ENCODE measurements around the gene TRPV3. TPM values are rescaled to one million over a fixed set of nuclear protein-coding genes. Genes with fewer than 3 reads are reported as not detected.

Gene TRPV3
- total RNA-seq, 1 donor, result 1.5 TPM

DNA sequence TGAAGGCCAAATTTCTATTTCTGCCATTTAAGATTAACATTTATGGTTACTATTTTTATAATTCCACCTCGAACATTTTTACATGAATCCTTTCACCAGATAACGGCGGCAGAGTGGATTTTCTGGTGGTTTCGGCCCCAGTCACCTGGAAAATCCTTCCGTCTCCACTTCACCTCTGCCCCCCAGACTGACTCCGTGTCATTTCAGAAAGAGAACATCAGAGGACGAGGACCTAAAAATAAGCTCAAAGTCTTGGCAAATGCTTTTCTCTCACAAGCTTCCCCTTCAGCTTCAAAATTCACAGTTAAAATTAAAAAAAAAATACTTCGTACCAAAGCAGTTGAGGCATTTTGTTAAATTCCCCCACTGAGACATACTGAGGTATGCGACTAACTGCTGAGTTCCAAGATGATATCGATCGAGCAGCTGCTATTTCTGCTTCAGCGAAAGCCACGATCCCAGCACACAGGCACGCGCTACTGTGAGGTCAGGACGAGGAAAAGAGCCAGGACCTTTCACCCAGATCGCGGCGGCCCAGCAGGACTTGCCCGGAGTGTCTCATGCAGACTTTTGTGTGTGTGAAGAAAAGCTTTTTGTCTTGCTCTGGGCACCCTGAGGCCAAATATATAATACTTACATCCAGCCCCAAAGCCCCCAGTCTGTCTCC lies 45.0 kb downstream of the TRPV3 start:
- DNase-seq (ENCODE audit: low read depth), result peak; percentile 81
- TF ChIP-seq, protein P1, sequence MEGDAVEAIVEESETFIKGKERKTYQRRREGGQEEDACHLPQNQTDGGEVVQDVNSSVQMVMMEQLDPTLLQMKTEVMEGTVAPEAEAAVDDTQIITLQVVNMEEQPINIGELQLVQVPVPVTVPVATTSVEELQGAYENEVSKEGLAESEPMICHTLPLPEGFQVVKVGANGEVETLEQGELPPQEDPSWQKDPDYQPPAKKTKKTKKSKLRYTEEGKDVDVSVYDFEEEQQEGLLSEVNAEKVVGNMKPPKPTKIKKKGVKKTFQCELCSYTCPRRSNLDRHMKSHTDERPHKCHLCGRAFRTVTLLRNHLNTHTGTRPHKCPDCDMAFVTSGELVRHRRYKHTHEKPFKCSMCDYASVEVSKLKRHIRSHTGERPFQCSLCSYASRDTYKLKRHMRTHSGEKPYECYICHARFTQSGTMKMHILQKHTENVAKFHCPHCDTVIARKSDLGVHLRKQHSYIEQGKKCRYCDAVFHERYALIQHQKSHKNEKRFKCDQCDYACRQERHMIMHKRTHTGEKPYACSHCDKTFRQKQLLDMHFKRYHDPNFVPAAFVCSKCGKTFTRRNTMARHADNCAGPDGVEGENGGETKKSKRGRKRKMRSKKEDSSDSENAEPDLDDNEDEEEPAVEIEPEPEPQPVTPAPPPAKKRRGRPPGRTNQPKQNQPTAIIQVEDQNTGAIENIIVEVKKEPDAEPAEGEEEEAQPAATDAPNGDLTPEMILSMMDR (IDR thresholded peaks at IDR 0.05; ENCODE audit: insufficient read depth, low read length), result no peak
- no peak overlapping the region for H3K4me3 ChIP-seq (ENCODE audit: low read depth, low read length)

DNA sequence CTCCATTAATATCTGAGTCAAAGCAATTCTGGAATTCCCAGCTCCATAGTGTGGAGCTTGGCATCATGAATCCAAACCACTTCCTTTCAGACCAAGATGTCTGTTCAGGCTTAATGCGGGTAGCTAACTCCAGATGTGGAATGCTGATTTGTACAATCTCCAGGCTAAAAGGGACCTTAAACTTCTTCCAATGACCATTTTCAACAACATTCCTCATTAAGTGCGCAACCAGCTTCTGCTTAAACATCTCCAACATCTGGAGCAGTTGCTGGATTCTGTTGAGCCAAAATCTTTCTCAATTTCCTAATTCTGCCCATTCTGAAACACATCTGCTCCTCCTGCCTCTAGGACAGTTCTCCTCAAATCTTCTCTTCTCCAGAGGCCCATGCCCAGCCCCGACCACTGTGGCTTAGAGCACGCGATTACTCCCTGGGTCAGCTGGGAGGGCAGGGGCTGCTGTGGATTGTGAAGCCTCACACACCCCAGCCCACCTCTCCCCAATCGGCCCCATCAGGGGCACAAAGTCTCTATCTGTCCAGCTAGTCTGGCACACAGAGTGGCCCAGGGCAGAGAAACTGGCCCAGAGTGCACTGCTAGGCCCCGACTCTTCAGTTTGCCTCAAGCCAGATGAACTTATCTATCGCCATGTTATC lies 45.6 kb downstream of the TRPV3 start:
- DNase-seq (ENCODE audit: low read depth), result peak; percentile 38
- TF ChIP-seq, protein P1 (IDR thresholded peaks at IDR 0.05; ENCODE audit: insufficient read depth, low read length), result no peak

DNA sequence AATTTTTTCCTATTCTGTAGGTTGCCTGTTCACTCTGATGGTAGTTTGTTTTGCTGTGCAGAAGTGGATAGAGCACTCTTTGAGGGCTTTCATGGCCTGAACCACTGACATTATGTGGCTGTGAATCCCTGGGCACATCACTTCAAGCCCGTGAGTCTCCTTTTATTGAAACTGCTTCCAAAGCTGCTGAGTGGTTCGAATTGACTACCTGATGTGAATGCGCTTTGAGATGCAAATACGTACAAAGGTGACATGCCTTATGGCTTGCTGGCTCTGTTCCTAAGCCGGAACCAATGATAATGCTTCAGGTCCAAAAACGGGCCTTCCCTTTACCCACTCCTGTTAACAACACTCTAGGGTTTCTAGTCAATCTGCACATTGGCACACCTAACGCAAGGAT lies 47.5 kb downstream of the TRPV3 start:
- no peak overlapping the region for H3K4me3 ChIP-seq (ENCODE audit: low read depth, low read length)
- no peak for DNase-seq (ENCODE audit: low read depth)
- TF ChIP-seq, protein P1 (IDR thresholded peaks at IDR 0.05; ENCODE audit: insufficient read depth, low read length), result no peak

More for the DNA sequence above, 45.6 kb downstream of the TRPV3 start:
- no peak overlapping the region for H3K4me3 ChIP-seq (ENCODE audit: low read depth, low read length)

DNA sequence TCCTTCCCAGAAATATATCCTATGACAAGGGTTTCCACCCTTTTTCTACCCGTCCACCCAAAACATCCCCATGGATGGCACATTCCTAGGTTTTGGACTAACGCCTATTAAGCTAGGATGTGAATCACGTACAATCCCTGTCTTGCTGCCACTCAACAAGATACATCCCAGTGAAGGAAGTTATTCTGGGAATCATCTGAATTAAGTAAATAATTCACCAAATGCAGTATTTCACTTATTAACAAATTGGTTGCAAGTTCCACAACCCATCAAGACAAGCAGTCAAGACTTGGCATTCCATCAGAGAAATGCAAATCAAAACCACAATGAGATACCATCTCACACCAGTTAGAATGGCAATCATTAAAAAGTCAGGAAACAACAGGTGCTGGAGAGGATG lies 49.7 kb downstream of the TRPV3 start:
- TF ChIP-seq, protein P1 (IDR thresholded peaks at IDR 0.05; ENCODE audit: insufficient read depth, low read length), result no peak
- no peak overlapping the region for H3K4me3 ChIP-seq (ENCODE audit: low read depth, low read length)
- no peak for DNase-seq (ENCODE audit: low read depth)

DNA sequence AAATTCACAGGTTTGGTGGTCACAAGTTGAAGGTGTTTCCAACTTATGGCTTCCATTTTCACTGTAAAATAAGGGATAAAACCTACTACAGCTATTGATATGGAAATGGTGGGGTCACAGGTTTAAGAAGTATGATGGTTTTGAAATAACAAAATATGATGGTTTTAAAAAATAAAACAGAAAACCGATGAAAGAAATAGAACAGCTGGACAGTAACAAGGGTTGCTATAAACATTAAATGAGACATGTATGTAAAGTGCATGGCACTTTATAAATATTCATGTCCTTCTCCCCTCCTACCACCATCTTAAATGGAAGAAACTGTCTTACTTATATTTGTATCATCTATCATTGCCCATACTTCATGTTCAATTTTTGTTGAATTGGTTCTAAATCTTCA lies 50.5 kb downstream of the TRPV3 start:
- no peak for DNase-seq (ENCODE audit: low read depth)
- TF ChIP-seq, protein P1 (IDR thresholded peaks at IDR 0.05; ENCODE audit: insufficient read depth, low read length), result no peak
- H3K4me3 ChIP-seq (ENCODE audit: low read depth, low read length), result no peak overlapping the region

DNA sequence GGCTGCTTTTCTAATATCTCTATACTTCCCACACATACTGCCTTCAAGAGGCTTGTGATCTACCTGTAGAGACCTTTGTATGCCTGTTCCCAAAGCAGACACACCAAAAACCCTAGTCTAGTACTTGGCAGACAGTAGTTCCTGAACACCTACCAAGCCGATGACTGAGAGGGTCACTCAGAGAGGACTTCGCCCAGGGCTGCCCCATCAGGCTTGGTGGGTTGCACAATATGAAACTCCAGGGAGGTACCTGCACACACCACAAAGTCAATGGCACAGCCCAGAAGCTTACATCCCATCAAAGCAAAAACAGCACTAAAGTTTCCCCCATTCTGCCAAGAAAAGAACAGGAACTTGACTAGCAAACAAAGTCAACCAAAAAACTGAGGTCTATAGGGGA lies 51.6 kb downstream of the TRPV3 start:
- H3K4me3 ChIP-seq (ENCODE audit: low read depth, low read length), result no peak overlapping the region
- TF ChIP-seq, protein P1 (IDR thresholded peaks at IDR 0.05; ENCODE audit: insufficient read depth, low read length), result no peak
- no peak for DNase-seq (ENCODE audit: low read depth)
